WTC11 (cell line): ENCODE measurements around the gene DNAJC19.

ENCODE experiments used
- AFF4 ChIP-seq: sonication (generic); formaldehyde crosslinking; IDR thresholded peaks from 2 replicates; pipeline ENCODE4 v1.8.1; 2023; ENCODE audit warnings: mild to moderate bottlenecking, missing genetic modification reagents, borderline replicate concordance
- ATF6 ChIP-seq: sonication (generic); formaldehyde crosslinking; IDR thresholded peaks from 2 replicates; pipeline ENCODE4 v1.8.1; 2023; ENCODE audit warnings: mild to moderate bottlenecking, missing genetic modification reagents
- CTCF ChIP-seq: fragments of 200-600 bp; IDR thresholded peaks from 2 replicates; pipeline ENCODE4 v1.8.0; 2022; ENCODE audit warnings: antibody characterized with exemption
- ESRRA ChIP-seq: sonication (generic); formaldehyde crosslinking; IDR thresholded peaks from 2 replicates; pipeline ENCODE4 v1.8.1; 2022; ENCODE audit warnings: mild to moderate bottlenecking, missing genetic modification reagents, borderline replicate concordance
- FOXP1 ChIP-seq: sonication (generic); formaldehyde crosslinking; IDR thresholded peaks from 2 replicates; pipeline ENCODE4 v1.8.0; 2022; ENCODE audit warnings: missing genetic modification reagents, mild to moderate bottlenecking, moderate library complexity, borderline replicate concordance
- GTF2I ChIP-seq: fragments of 250-450 bp; sonication (Bioruptor Pico); conservative IDR thresholded peaks from 2 replicates; pipeline ENCODE4 v1.4.0; 2021; ENCODE audit warnings: mild to moderate bottlenecking
- HMGXB4 ChIP-seq: sonication (generic); formaldehyde crosslinking; IDR thresholded peaks from 2 replicates; pipeline ENCODE4 v1.8.1; 2023; ENCODE audit warnings: mild to moderate bottlenecking, moderate library complexity, missing genetic modification reagents
- NR3C1 ChIP-seq: sonication (generic); formaldehyde crosslinking; conservative IDR thresholded peaks from 2 replicates; pipeline ENCODE4 v1.8.1; 2023; ENCODE audit warnings: low read depth, mild to moderate bottlenecking, missing genetic modification reagents
- TEAD1 ChIP-seq: sonication (generic); formaldehyde crosslinking; IDR thresholded peaks from 2 replicates; pipeline ENCODE4 v1.8.0; 2022; ENCODE audit warnings: mild to moderate bottlenecking, missing genetic modification reagents
- ZNF263 ChIP-seq: sonication (generic); formaldehyde crosslinking; IDR thresholded peaks from 2 replicates; pipeline ENCODE4 v1.8.1; 2022; ENCODE audit warnings: low read depth, mild to moderate bottlenecking, moderate library complexity, missing genetic modification reagents
- TF ChIP-seq, protein P1 (sequence below): fragments of 250-450 bp; sonication (Bioruptor Pico); conservative IDR thresholded peaks from 2 replicates; pipeline ENCODE4 v1.9.0; 2021; ENCODE audit warnings: mild to moderate bottlenecking

DNA sequence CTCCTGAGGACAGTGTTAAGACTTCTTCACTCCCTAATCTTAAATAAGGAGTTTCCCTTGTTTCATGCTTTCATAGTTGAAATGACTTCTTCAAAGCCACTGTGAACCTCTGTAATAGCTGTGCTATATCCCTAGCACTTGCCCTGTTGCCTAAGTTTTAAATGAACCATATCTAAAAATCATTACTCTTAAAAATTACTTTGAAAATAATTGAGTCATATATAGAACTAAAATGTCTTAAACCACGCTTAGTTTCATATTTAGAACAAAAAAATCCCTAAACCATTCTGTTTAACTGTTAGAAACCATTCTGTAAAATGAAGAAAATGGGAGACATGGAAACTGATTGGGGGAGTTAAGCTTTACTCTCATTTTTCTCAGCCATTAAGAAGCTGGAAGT is 29.8 kb downstream of the DNAJC19 start:
- TF ChIP-seq FOXP1 (no peak), CTCF (no peak), ZNF263 (CRISPR knock-in tag) (no peak), AFF4 (no peak), ESRRA (CRISPR knock-in tag) (no peak), TEAD1 (CRISPR knock-in tag) (no peak), NR3C1 (CRISPR knock-in tag) (no peak), GTF2I (CRISPR knock-in tag) (no peak), ATF6 (CRISPR knock-in tag) (no peak), HMGXB4 (CRISPR knock-in tag) (no peak)
- TF ChIP-seq, protein P1, sequence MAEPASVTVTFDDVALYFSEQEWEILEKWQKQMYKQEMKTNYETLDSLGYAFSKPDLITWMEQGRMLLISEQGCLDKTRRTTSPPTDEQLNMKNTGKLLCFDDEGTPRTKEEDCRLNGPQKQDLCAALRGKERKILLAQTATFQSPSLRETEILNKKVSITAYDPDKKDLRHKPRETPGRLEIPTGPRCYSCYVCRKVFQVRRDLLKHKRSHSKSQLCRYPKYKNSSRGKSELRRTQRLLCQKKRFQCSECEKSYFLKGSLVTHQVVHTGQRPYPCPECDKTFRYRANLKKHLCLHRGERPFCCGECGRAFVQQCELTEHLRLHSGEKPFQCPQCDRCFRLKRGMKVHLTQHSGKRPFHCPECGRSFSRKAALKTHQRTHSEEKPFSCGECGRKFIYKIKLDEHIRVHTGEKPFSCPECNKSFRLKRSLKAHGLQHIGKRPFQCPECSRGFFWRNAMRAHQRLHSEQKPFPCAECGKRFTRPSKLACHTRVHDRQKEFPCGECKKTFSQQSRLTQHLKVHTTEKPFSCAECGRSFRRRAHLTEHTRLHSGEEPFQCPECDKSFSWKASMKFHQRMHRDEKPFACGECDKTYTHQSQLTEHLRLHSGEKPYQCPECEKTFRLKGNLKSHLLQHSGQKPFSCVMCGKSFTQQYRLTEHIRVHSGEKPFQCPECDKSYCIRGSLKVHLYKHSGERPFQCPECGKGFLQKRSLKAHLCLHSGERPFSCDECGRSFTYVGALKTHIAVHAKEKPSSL = no peak
